BE2C (cell line): ENCODE data around the gene WDR54.
"Not testable (repeated sequence)": the region's sequence is repeated elsewhere in the genome, so short reads cannot be mapped to it uniquely, and the experiment has no call there.

Source experiments
- DNase-seq: peaks from one replicate; pipeline ENCODE4 v3.0.0-alpha.2; 2020
- H3K27me3 ChIP-seq: fragments of 250-450 bp; sonication (Bioruptor Pico); 2 replicates; pipeline ENCODE4 v1.5.1; 2020; ENCODE audit warnings: mild to moderate bottlenecking
- H3K36me3 ChIP-seq: fragments of 250-450 bp; sonication (Bioruptor Pico); 2 replicates; pipeline ENCODE4 v1.5.1; 2020; ENCODE audit warnings: mild to moderate bottlenecking
- H3K4me1 ChIP-seq: fragments of 250-450 bp; sonication (Bioruptor Pico); 2 replicates; pipeline ENCODE4 v1.5.1; 2020
- H3K4me3 ChIP-seq: 2 replicates; pipeline ENCODE4 v1.5.1; 2011; ENCODE audit warnings: low read depth, low read length
- H3K9me3 ChIP-seq: fragments of 250-450 bp; sonication (Bioruptor Pico); 2 replicates; pipeline ENCODE4 v1.5.1; 2020
- CTCF ChIP-seq: IDR thresholded peaks from 2 replicates; pipeline ENCODE4 v1.5.1; 2012; ENCODE audit warnings: mild to moderate bottlenecking, low read depth, low read length

The WDR54 gene

GRCh38 chr2:74439373-74439772, 17.8 kb downstream of the WDR54 start:
- H3K4me1 ChIP-seq = peaks cover 3% of the 10 kb centered on the region; the same call in 1 of the 2 replicates
- no peaks in the 10 kb centered on the region for H3K9me3 ChIP-seq
- no peaks in the 10 kb centered on the region for H3K36me3 ChIP-seq
- TF ChIP-seq CTCF = no peak
- H3K4me3 ChIP-seq = peak overlapping the region; percentile 69
- no peaks in the 10 kb centered on the region for H3K27me3 ChIP-seq
- no peak for DNase-seq

- peak; percentile 30 for DNase-seq
- Histone ChIP-seq H3K36me3 (no peaks in the 10 kb centered on the region), H3K9me3 (no peaks in the 10 kb centered on the region), H3K4me1 (peaks cover 3% of the 10 kb centered on the region; the same call in 1 of the 2 replicates), H3K27me3 (no peaks in the 10 kb centered on the region), H3K4me3 (peak overlapping the region; percentile 69)
- no peak for TF ChIP-seq CTCF
Observed at GRCh38 chr2:74439803-74440377, 18.4 kb downstream of the WDR54 start.

GRCh38 chr2:74440378-74441169, 19.0 kb downstream of the WDR54 start:
- H3K36me3 ChIP-seq = no peaks in the 10 kb centered on the region
- H3K9me3 ChIP-seq = no peaks in the 10 kb centered on the region
- peak overlapping the region; percentile 69 for H3K4me3 ChIP-seq
- no peaks in the 10 kb centered on the region for H3K27me3 ChIP-seq
- peaks cover 3% of the 10 kb centered on the region; the same call in 1 of the 2 replicates for H3K4me1 ChIP-seq
- no peak for TF ChIP-seq CTCF
- DNase-seq = peak; percentile 89

GRCh38 chr2:74441170-74441689, 19.7 kb downstream of the WDR54 start:
- no peak for TF ChIP-seq CTCF
- Histone ChIP-seq H3K27me3 (no peaks in the 10 kb centered on the region), H3K4me3 (no peak overlapping the region), H3K9me3 (no peaks in the 10 kb centered on the region), H3K36me3 (no peaks in the 10 kb centered on the region), H3K4me1 (peaks cover 3% of the 10 kb centered on the region; the same call in 1 of the 2 replicates)
- no peak for DNase-seq

GRCh38 chr2:74441690-74442482, 20.4 kb downstream of the WDR54 start, which contains the start of gene RTKN:
RTKN (minus strand) TSS chr2:74441937; CDS start chr2:74441816, 121 bp downstream.
- no peaks in the 10 kb centered on the region for H3K9me3 ChIP-seq
- peaks cover 3% of the 10 kb centered on the region; the same call in 1 of the 2 replicates for H3K4me1 ChIP-seq
- no peak for DNase-seq
- peak within 1 kb of the TSS; percentile 69 for H3K4me3 ChIP-seq
- no peaks in the 10 kb centered on the region for H3K27me3 ChIP-seq
- TF ChIP-seq CTCF = no peak
- H3K36me3 ChIP-seq = no peaks in the 10 kb centered on the region

GRCh38 chr2:74442483-74443297, 21.2 kb downstream of the WDR54 start:
- DNase-seq = not testable (repeated sequence)

More at GRCh38 chr2:74442483-74443297, 21.2 kb downstream of the WDR54 start:
- not testable (repeated sequence) for H3K36me3 ChIP-seq, H3K27me3 ChIP-seq, H3K4me1 ChIP-seq, H3K4me3 ChIP-seq, H3K9me3 ChIP-seq
